ENCODE results near the gene SLC25A12. TPM values are rescaled to one million over a fixed set of nuclear protein-coding genes. Genes with fewer than 3 reads are reported as not detected.

The SLC25A12 gene
- total and polyA plus RNA-seq, 9 of the 15 experiments (the other 6 are each of a cell fraction or from before 2014, with no cell fraction given) = 13.5 to 36.5 (median 21.7) TPM

DNA sequence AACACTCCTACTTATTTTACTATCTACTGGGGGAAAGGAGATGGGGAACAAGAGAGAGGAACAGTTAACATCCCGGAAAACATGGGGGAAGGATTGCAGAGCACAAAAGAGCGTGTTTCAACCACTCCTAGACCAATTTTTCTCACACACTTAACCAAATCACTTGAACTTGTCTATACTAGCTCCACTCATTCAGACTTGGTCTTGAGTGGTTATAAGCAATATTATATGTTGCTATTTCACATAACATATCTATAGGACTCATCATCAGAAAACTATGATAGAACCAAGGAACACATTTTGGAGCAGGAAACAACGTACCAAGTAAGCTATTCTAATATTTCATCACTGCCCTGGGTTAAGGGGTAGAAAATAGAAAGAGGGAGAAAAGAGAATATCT is 31.5 kb downstream of the SLC25A12 start:
- no peak for ATAC-seq
- FAIRE-seq = no peak
- TF ChIP-seq ZNF282 (CRISPR knock-in tag; IDR thresholded peaks at IDR 0.05) (no peak), NUFIP1 (IDR thresholded peaks at IDR 0.05; ENCODE audit: partially characterized antibody) (no peak), FUS (optimal IDR thresholded peaks at IDR 0.05; ENCODE audit: low read depth, low read length) (no peak), NR2C1 (IDR thresholded peaks at IDR 0.05) (no peak), NR2C1 (tag; IDR thresholded peaks at IDR 0.05) (no peak), SMAD1 (IDR thresholded peaks at IDR 0.05; ENCODE audit: low read depth, low read length, partially characterized antibody) (no peak), CREB3 (tag; conservative IDR thresholded peaks at IDR 0.05; ENCODE audit: low read depth) (no peak), U2AF2 (optimal IDR thresholded peaks at IDR 0.05; ENCODE audit: low read depth, low read length) (no peak), NFIX (CRISPR knock-in tag; IDR thresholded peaks at IDR 0.05; ENCODE audit: low read depth) (no peak), ZBTB9 (CRISPR knock-in tag; IDR thresholded peaks at IDR 0.05) (no peak)
- TF ChIP-seq, protein P1, sequence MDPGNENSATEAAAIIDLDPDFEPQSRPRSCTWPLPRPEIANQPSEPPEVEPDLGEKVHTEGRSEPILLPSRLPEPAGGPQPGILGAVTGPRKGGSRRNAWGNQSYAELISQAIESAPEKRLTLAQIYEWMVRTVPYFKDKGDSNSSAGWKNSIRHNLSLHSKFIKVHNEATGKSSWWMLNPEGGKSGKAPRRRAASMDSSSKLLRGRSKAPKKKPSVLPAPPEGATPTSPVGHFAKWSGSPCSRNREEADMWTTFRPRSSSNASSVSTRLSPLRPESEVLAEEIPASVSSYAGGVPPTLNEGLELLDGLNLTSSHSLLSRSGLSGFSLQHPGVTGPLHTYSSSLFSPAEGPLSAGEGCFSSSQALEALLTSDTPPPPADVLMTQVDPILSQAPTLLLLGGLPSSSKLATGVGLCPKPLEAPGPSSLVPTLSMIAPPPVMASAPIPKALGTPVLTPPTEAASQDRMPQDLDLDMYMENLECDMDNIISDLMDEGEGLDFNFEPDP (CRISPR knock-in tag; IDR thresholded peaks at IDR 0.05) = no peak
- TF ChIP-seq, protein P2, sequence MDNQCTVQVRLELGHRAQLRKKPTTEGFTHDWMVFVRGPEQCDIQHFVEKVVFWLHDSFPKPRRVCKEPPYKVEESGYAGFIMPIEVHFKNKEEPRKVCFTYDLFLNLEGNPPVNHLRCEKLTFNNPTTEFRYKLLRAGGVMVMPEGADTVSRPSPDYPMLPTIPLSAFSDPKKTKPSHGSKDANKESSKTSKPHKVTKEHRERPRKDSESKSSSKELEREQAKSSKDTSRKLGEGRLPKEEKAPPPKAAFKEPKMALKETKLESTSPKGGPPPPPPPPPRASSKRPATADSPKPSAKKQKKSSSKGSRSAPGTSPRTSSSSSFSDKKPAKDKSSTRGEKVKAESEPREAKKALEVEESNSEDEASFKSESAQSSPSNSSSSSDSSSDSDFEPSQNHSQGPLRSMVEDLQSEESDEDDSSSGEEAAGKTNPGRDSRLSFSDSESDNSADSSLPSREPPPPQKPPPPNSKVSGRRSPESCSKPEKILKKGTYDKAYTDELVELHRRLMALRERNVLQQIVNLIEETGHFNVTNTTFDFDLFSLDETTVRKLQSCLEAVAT (IDR thresholded peaks at IDR 0.05) = no peak
- TF ChIP-seq, protein P3, sequence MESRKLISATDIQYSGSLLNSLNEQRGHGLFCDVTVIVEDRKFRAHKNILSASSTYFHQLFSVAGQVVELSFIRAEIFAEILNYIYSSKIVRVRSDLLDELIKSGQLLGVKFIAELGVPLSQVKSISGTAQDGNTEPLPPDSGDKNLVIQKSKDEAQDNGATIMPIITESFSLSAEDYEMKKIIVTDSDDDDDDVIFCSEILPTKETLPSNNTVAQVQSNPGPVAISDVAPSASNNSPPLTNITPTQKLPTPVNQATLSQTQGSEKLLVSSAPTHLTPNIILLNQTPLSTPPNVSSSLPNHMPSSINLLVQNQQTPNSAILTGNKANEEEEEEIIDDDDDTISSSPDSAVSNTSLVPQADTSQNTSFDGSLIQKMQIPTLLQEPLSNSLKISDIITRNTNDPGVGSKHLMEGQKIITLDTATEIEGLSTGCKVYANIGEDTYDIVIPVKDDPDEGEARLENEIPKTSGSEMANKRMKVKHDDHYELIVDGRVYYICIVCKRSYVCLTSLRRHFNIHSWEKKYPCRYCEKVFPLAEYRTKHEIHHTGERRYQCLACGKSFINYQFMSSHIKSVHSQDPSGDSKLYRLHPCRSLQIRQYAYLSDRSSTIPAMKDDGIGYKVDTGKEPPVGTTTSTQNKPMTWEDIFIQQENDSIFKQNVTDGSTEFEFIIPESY (CRISPR knock-in tag; IDR thresholded peaks at IDR 0.05) = no peak
- TF ChIP-seq, protein P4, sequence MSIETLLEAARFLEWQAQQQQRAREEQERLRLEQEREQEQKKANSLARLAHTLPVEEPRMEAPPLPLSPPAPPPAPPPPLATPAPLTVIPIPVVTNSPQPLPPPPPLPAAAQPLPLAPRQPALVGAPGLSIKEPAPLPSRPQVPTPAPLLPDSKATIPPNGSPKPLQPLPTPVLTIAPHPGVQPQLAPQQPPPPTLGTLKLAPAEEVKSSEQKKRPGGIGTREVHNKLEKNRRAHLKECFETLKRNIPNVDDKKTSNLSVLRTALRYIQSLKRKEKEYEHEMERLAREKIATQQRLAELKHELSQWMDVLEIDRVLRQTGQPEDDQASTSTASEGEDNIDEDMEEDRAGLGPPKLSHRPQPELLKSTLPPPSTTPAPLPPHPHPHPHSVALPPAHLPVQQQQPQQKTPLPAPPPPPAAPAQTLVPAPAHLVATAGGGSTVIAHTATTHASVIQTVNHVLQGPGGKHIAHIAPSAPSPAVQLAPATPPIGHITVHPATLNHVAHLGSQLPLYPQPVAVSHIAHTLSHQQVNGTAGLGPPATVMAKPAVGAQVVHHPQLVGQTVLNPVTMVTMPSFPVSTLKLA (conservative IDR thresholded peaks at IDR 0.05) = no peak

More for the DNA sequence above, 31.5 kb downstream of the SLC25A12 start:
- no peaks in the 10 kb centered on the region for H4K20me1 ChIP-seq (replicated peaks; ENCODE audit: control insufficient read depth, insufficient read depth, low read length)
- in situ Hi-C loops (cut with MboI) = no loop called here
- BruUV-seq (replicated peaks) = no TSS peak
- ChIA-PET CTCF (ENCODE audit: low intra/inter-chr PET ratio) (no interaction called here), POLR2A (interaction anchor here (0.6 to 1.3 kb wide), 3 partner anchors 17 to 38 kb away, joined by 3 to 4 read pairs (median 3); partner anchors contain the start of gene SLC25A12)
- H3K4me2 ChIP-seq (ENCODE audit: insufficient read depth, low read length) = no peak overlapping the region
- no peak overlapping the region for H3K4me3 ChIP-seq
- H3K9me1 ChIP-seq (ENCODE audit: control insufficient read depth, insufficient read depth, low read length) = no peaks in the 10 kb centered on the region
- no peaks in the 10 kb centered on the region for H3K79me2 ChIP-seq (ENCODE audit: control insufficient read depth, insufficient read depth, low read length)
- WGBS (ENCODE audit: insufficient coverage, low coverage, missing lambda C conversion rate) = 87% methylated on average over 3 of the region's 3 CpGs
- DNase-seq (ENCODE audit: extremely low read depth in 1 of 4, low spot score in 3 of 4) = no peak
- no peak overlapping the region for H3K9ac ChIP-seq (ENCODE audit: insufficient read depth in 1 of 2, low read depth in 2 of 2, low read length in 2 of 2)
- no peak overlapping the region for H2AFZ ChIP-seq (ENCODE audit: low read depth, low read length)
- H3K27ac ChIP-seq (ENCODE audit: extremely low read depth, low read depth, low read length) = no peak overlapping the region
- peaks cover 4% of the 10 kb centered on the region; the same call in 2 of the 3 replicates for H3K36me3 ChIP-seq (ENCODE audit: control insufficient read depth, insufficient read depth, low read length)
- H3K4me1 ChIP-seq (replicated peaks in 1 of 2; ENCODE audit: control insufficient read depth in 2 of 2, insufficient read depth in 2 of 2, low read length in 2 of 2) = no peaks in the 10 kb centered on the region
- intact Hi-C loops (cut with micrococcal nuclease) = no loop called here
- H3K9me3 ChIP-seq (replicated peaks; ENCODE audit: control insufficient read depth, insufficient read depth, low read depth, low read length) = no peaks in the 10 kb centered on the region
- H3K27me3 ChIP-seq (ENCODE audit: control insufficient read depth in 2 of 2, insufficient read depth in 2 of 2, low read length in 2 of 2) = no peaks in the 10 kb centered on the region

Data from K562 (cell line).